OCI-LY7 (cell line): ENCODE data around the gene OR1S2.

Experiments used
- EZH2phosphoT487 ChIP-seq: fragments of 200-600 bp; sonication (generic); IDR thresholded peaks from 2 replicates; pipeline ENCODE4 v1.6.1; 2018; ENCODE audit warnings: low read depth, borderline replicate concordance, mild to moderate bottlenecking, mixed run types, antibody characterized with exemption, low read length, moderate library complexity, mixed read lengths
- TF ChIP-seq, protein P1 (sequence below): fragments of 200-600 bp; sonication (generic); conservative IDR thresholded peaks from 2 replicates; pipeline ENCODE4 v1.5.1; 2014; ENCODE audit warnings: mild to moderate bottlenecking, antibody characterized with exemption, low read length, moderate library complexity, mixed read lengths

GRCh38 chr11:58193391-58193790 lies 10.6 kb downstream of the OR1S2 start:
- TF ChIP-seq, protein P1, sequence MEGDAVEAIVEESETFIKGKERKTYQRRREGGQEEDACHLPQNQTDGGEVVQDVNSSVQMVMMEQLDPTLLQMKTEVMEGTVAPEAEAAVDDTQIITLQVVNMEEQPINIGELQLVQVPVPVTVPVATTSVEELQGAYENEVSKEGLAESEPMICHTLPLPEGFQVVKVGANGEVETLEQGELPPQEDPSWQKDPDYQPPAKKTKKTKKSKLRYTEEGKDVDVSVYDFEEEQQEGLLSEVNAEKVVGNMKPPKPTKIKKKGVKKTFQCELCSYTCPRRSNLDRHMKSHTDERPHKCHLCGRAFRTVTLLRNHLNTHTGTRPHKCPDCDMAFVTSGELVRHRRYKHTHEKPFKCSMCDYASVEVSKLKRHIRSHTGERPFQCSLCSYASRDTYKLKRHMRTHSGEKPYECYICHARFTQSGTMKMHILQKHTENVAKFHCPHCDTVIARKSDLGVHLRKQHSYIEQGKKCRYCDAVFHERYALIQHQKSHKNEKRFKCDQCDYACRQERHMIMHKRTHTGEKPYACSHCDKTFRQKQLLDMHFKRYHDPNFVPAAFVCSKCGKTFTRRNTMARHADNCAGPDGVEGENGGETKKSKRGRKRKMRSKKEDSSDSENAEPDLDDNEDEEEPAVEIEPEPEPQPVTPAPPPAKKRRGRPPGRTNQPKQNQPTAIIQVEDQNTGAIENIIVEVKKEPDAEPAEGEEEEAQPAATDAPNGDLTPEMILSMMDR = no peak
- TF ChIP-seq EZH2phosphoT487 = no peak
